GM12878 (cell line): ENCODE data around the gene HIGD2B. TPM values are rescaled to one million over a fixed set of nuclear protein-coding genes. Genes with fewer than 3 reads are reported as not detected.
"Not testable (repeated sequence)": the region's sequence is repeated elsewhere in the genome, so short reads cannot be mapped to it uniquely, and the experiment has no call there.

Experiments used
- ATAC-seq: fragments of 200-7000 bp; cut with Tn5 transposase; 3 replicates; pipeline ENCODE4 v1.9.1; 2020; ENCODE audit warnings: mild to moderate bottlenecking, moderate library complexity
- BruUV-seq: library from RNA; stranded (reverse); fragments of 400-500 nt; replicated peaks from 2 replicates; lab custom pipeline; 2021; lab: Mats Ljungman, UMichigan
- CTCF ChIA-PET: fragments of 300-600 bp; sonication (Branson Sonifier 250); formaldehyde crosslinking; extraction: SDS; loops from one replicate; lab custom pipeline; 2021; ENCODE audit warnings: inconsistent platforms; lab: Yijun Ruan, JAX
- POLR2A ChIA-PET: fragments of 350-600 bp; formaldehyde crosslinking; extraction: SDS; loops from one replicate; lab custom pipeline; 2021; ENCODE audit warnings: inconsistent platforms; lab: Charles Lee
- RAD21 ChIA-PET: fragments of 300-600 bp; sonication (Branson Sonifier 250); formaldehyde crosslinking; loops from one replicate; lab custom pipeline; 2023; ENCODE audit warnings: antibody characterized with exemption; ENCODE audit not compliant: unreplicated experiment; lab: Charles Lee
- SMC1A ChIA-PET: fragments of 300-600 bp; sonication (Branson Sonifier 250); formaldehyde crosslinking; loops from one replicate; lab custom pipeline; 2023; ENCODE audit not compliant: unreplicated experiment, uncharacterized antibody; lab: Charles Lee
- DNase-seq: peaks from one replicate; pipeline ENCODE4 v3.0.0-alpha.2; 2011; ENCODE audit warnings: low read depth, low spot score
- FAIRE-seq: peaks from 3 replicates; lab custom pipeline; 2011; peaks lifted over from hg19 to GRCh38; lab: Jason Lieb, UNC
- H2AFZ ChIP-seq: 2 replicates; pipeline ENCODE4 v1.6.0; 2011; ENCODE audit warnings: low read depth, low read length, control low read depth; ENCODE audit not compliant: control insufficient read depth
- H3K27ac ChIP-seq: 2 replicates; pipeline ENCODE4 v1.5.1; 2011; ENCODE audit warnings: control low read depth; ENCODE audit not compliant: control insufficient read depth, insufficient read depth
- H3K27me3 ChIP-seq, 2 experiments: replicated peaks in 1 of 2; 2 replicates each; pipeline versions ENCODE4 v1.6.0 to v1.6.1; 2011; ENCODE audit warnings: low read length in 1 of 2; ENCODE audit not compliant: control insufficient read depth in 2 of 2, insufficient read depth in 2 of 2
- H3K36me3 ChIP-seq, 2 experiments: 2 replicates each; pipeline ENCODE4 v1.5.1; 2011; ENCODE audit warnings: low read length in 1 of 2; ENCODE audit not compliant: control insufficient read depth in 2 of 2, insufficient read depth in 2 of 2
- H3K4me1 ChIP-seq: 2 replicates; pipeline ENCODE4 v1.6.1; 2011; ENCODE audit warnings: mild to moderate bottlenecking, low read length, moderate library complexity, mixed read lengths; ENCODE audit not compliant: control insufficient read depth, insufficient read depth
- H3K4me2 ChIP-seq: 2 replicates; pipeline ENCODE4 v1.6.0; 2011; ENCODE audit warnings: control low read depth; ENCODE audit not compliant: control insufficient read depth, insufficient read depth
- H3K4me3 ChIP-seq: fragments of 200-600 bp; sonication (generic); 2 replicates; pipeline ENCODE4 v1.5.1; 2016
- H3K79me2 ChIP-seq: 2 replicates; pipeline ENCODE4 v1.6.0; 2011; ENCODE audit warnings: low read length; ENCODE audit not compliant: control insufficient read depth, insufficient read depth
- H3K9ac ChIP-seq: 2 replicates; pipeline ENCODE4 v1.8.0; 2011; ENCODE audit warnings: low read length, control low read depth, mixed read lengths; ENCODE audit not compliant: control insufficient read depth, insufficient read depth
- H3K9me3 ChIP-seq: replicated peaks from 3 replicates; pipeline ENCODE4 v1.5.1; 2011; ENCODE audit warnings: mild to moderate bottlenecking, low read length; ENCODE audit not compliant: control insufficient read depth, insufficient read depth
- H4K20me1 ChIP-seq: 2 replicates; pipeline ENCODE4 v1.6.0; 2011; ENCODE audit not compliant: control insufficient read depth, insufficient read depth
- ASH2L ChIP-seq: fragments of 300-600, 200-600 bp; sonication (generic); IDR thresholded peaks from 2 replicates; pipeline ENCODE4 v1.6.1; 2017; ENCODE audit warnings: low read depth, mild to moderate bottlenecking, borderline replicate concordance
- ESRRA ChIP-seq: IDR thresholded peaks from 2 replicates; pipeline ENCODE4 v1.6.1; 2012; ENCODE audit warnings: mild to moderate bottlenecking, low read length, improper control_type of control experiment
- NR2C2 ChIP-seq: IDR thresholded peaks from 2 replicates; pipeline ENCODE4 v1.6.1; 2011; ENCODE audit warnings: borderline replicate concordance, low read depth; ENCODE audit not compliant: control insufficient read depth, insufficient read length
- NR2F1 ChIP-seq: fragments of 450-650 bp; conservative IDR thresholded peaks from 2 replicates; pipeline ENCODE4 v1.6.1; 2017; ENCODE audit warnings: mild to moderate bottlenecking
- PAX8 ChIP-seq: fragments of 450-650 bp; IDR thresholded peaks from 2 replicates; pipeline ENCODE4 v1.6.1; 2017; ENCODE audit warnings: mild to moderate bottlenecking, moderate library complexity
- SRF ChIP-seq, 2 experiments: IDR thresholded peaks; 2 replicates each; pipeline ENCODE4 v1.6.1; 2011; ENCODE audit warnings: low read depth in 2 of 2, low read length in 2 of 2, mild to moderate bottlenecking in 1 of 2, moderate library complexity in 1 of 2
- WGBS: methylation state at CpG from one replicate; pipeline ENCODE4 v1.1.6; 2016; ENCODE audit warnings: low lambda C conversion rate; ENCODE audit not compliant: insufficient replicate concordance, insufficient coverage; ENCODE audit errors: missing lambda C conversion rate; 5-methylcytosine and 5-hydroxymethylcytosine counted together
- in situ Hi-C: fragments of 300-500 bp; cut with MboI; formaldehyde crosslinking; loops from 9 replicates; pipeline ENCODE4 v1.14.3; 2018; ENCODE audit warnings: mixed read lengths
- intact Hi-C: fragments of 100-400 bp; cut with micrococcal nuclease; formaldehyde crosslinking; loops from one replicate; pipeline ENCODE4 v1.14.2; 2022; ENCODE audit not compliant: unreplicated experiment
- polyA plus RNA-seq, 11 experiments: library from polyadenylated mRNA; depleted of rRNA in 4 of 11; unstranded in 6 of 11; stranded (reverse) in 5 of 11; fragments of >200 nt; fragmentation: Nextera tagmentation in 4 of 11; fragmentation: Illumina TruSeq in 1 of 11; extraction: Ambion mirVana in 4 of 11; extraction: Trizol in 1 of 11; gene quantifications; 1 replicate in 1 of 11; 2 replicates in 10 of 11; pipeline versions ENCODE4 v1.2.1 to v1.2.3, GENCODE V29; 2011 to 2016; ENCODE audit warnings: inconsistent platforms in 2 of 11, missing spikeins in 2 of 11, low read depth in 1 of 11
- total RNA-seq, 4 experiments: library from RNA; depleted of rRNA in 3 of 4; stranded (reverse); fragments of >200 nt in 3 of 4; fragmentation: Illumina TruSeq in 1 of 4; extraction: Trizol in 1 of 4; gene quantifications; 2 replicates each; pipeline versions ENCODE4 v1.2.1 to v1.2.3, GENCODE V29; 2013 to 2021
- TF ChIP-seq, protein P1 (sequence below): IDR thresholded peaks from 2 replicates; pipeline ENCODE4 v1.6.1; 2011; ENCODE audit warnings: low read depth, mild to moderate bottlenecking, low read length, moderate library complexity, borderline replicate concordance; ENCODE audit errors: extremely low read depth
- TF ChIP-seq, protein P2 (sequence below): IDR thresholded peaks from 2 replicates; pipeline ENCODE4 v1.6.1; 2012; ENCODE audit warnings: mild to moderate bottlenecking, low read depth, low read length

Gene HIGD2B
- total and polyA plus RNA-seq, 10 of the 15 experiments (the other 5 are each of a cell fraction or from before 2014, with no cell fraction given) = 0.10 to 0.56 TPM; not detected in 8

DNA sequence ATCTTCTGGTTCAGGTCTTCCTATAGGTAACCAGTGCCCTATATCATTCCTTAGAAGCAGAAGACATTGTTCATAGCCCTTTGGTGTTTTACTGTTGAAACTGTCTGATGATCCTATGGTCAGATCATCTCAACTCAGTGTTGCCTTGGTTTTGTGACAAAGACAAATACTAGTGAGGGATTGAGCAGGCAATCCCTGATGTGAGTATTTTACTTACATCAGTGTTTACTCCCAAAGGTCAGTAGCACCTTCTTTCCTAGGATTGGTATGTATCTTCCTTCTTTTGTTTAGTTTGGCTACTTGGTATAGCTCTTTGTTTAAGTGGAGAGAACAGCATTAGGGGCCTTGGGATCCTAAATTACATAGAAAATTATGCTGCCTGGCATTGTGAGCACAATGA, 41.2 kb upstream of the HIGD2B start:
- no peak overlapping the region for H3K4me3 ChIP-seq
- SMC1A ChIA-PET = interaction anchor here (0.8 kb wide), 1 partner anchor 45 kb away, joined by 3 read pairs; no protein-coding TSS in a partner anchor
- H3K4me2 ChIP-seq = no peak overlapping the region
- H3K9me3 ChIP-seq = no peaks in the 10 kb centered on the region
- H3K4me1 ChIP-seq = no peaks in the 10 kb centered on the region
- intact Hi-C loops (loop anchor here (10.0 kb wide), 1 partner anchor 328 kb away; the partner anchor contains the start of gene NEO1), in situ Hi-C loops (loop anchor here (5.0 kb wide), 1 partner anchor 355 kb away; no protein-coding TSS in a partner anchor)
- no peaks in the 10 kb centered on the region for H3K79me2 ChIP-seq
- H3K27ac ChIP-seq = no peak overlapping the region
- DNase-seq = no peak
- POLR2A ChIA-PET = no interaction called here
- RAD21 ChIA-PET = interaction anchor here (0.9 kb wide), 1 partner anchor 66 kb away, joined by 4 read pairs; no protein-coding TSS in a partner anchor
- H4K20me1 ChIP-seq = no peaks in the 10 kb centered on the region
- no peak for FAIRE-seq
- TF ChIP-seq NR2F1 (no peak), SRF (IDR thresholded peaks at IDR 0.05; ENCODE audit: low read depth in 2 of 2, low read length in 2 of 2) (no peak), NR2C2 (no peak), ESRRA (no peak), PAX8 (no peak), ASH2L (no peak)
- TF ChIP-seq, protein P1, sequence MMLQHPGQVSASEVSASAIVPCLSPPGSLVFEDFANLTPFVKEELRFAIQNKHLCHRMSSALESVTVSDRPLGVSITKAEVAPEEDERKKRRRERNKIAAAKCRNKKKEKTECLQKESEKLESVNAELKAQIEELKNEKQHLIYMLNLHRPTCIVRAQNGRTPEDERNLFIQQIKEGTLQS = no peak
- TF ChIP-seq, protein P2, sequence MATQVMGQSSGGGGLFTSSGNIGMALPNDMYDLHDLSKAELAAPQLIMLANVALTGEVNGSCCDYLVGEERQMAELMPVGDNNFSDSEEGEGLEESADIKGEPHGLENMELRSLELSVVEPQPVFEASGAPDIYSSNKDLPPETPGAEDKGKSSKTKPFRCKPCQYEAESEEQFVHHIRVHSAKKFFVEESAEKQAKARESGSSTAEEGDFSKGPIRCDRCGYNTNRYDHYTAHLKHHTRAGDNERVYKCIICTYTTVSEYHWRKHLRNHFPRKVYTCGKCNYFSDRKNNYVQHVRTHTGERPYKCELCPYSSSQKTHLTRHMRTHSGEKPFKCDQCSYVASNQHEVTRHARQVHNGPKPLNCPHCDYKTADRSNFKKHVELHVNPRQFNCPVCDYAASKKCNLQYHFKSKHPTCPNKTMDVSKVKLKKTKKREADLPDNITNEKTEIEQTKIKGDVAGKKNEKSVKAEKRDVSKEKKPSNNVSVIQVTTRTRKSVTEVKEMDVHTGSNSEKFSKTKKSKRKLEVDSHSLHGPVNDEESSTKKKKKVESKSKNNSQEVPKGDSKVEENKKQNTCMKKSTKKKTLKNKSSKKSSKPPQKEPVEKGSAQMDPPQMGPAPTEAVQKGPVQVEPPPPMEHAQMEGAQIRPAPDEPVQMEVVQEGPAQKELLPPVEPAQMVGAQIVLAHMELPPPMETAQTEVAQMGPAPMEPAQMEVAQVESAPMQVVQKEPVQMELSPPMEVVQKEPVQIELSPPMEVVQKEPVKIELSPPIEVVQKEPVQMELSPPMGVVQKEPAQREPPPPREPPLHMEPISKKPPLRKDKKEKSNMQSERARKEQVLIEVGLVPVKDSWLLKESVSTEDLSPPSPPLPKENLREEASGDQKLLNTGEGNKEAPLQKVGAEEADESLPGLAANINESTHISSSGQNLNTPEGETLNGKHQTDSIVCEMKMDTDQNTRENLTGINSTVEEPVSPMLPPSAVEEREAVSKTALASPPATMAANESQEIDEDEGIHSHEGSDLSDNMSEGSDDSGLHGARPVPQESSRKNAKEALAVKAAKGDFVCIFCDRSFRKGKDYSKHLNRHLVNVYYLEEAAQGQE = no peak
- no peak overlapping the region for H3K9ac ChIP-seq
- no peak for ATAC-seq
- no peak overlapping the region for H2AFZ ChIP-seq
- CTCF ChIA-PET = interaction anchor here (0.7 to 0.8 kb wide), 2 partner anchors 57 to 517 kb away, joined by 3 read pairs; no protein-coding TSS in a partner anchor
- no TSS peak for BruUV-seq
- no peaks in the 10 kb centered on the region for H3K36me3 ChIP-seq
- no peaks in the 10 kb centered on the region for H3K27me3 ChIP-seq

DNA sequence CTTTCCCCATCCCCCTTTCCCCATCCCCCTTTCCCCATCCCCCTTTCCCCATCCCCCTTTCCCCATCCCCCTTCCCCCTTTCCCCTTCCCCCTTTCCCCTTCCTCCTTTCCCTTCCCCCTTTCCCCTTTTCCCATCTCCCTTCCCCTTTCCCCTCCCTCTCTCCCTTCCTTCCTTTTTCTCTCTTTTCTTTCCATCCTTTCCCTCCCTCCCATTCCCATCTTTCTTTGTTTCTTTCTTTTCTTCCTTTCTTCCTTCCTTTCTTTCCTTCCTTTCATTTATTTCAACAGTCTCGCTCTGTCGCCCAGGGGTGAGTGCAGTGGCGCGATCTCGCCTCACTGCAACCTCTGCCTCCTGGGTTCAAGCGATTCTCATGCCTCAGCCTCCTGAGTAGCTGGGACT, 39.9 kb upstream of the HIGD2B start:
- intact Hi-C loops (loop anchor here (10.0 kb wide), 1 partner anchor 329 kb away; the partner anchor contains the start of gene NEO1), in situ Hi-C loops (loop anchor here (5.0 kb wide), 1 partner anchor 356 kb away; no protein-coding TSS in a partner anchor)
- ATAC-seq, H3K4me2 ChIP-seq, DNase-seq, H3K9ac ChIP-seq, H3K4me1 ChIP-seq, POLR2A ChIA-PET, SMC1A ChIA-PET, H3K4me3 ChIP-seq, FAIRE-seq, H3K27ac ChIP-seq, BruUV-seq, RAD21 ChIA-PET, H3K27me3 ChIP-seq, H2AFZ ChIP-seq, H4K20me1 ChIP-seq, H3K9me3 ChIP-seq, H3K36me3 ChIP-seq, H3K79me2 ChIP-seq: not testable (repeated sequence)
- CTCF ChIA-PET = interaction anchor here (0.8 kb wide), 1 partner anchor 26 kb away, joined by 3 read pairs; no protein-coding TSS in a partner anchor
- WGBS = 100% methylated on average over 6 of the region's 6 CpGs
